HepG2 (cell line): ENCODE results near the gene IL21R. TPM values are rescaled to one million over a fixed set of nuclear protein-coding genes. Genes with fewer than 3 reads are reported as not detected.

Source experiments
- ATAC-seq: fragments of 200-7000 bp; cut with Tn5 transposase; 3 replicates; pipeline ENCODE4 v1.9.1; 2020; ENCODE audit warnings: mild to moderate bottlenecking, moderate library complexity
- BruUV-seq: library from RNA; stranded (reverse); fragments of 400-500 nt; replicated peaks from 2 replicates; lab custom pipeline; 2021; lab: Mats Ljungman, UMichigan
- CTCF ChIA-PET: fragments of 300-600 bp; formaldehyde crosslinking; extraction: SDS; loops from one replicate; lab custom pipeline; 2021; ENCODE audit warnings: low total read pairs, inconsistent platforms, low intra/inter-chr PET ratio; lab: Yijun Ruan, JAX
- POLR2A ChIA-PET: fragments of 350-600 bp; sonication (Branson Sonifier 250); formaldehyde crosslinking; loops from one replicate; lab custom pipeline; 2020; ENCODE audit warnings: antibody characterized with exemption, inconsistent platforms; lab: Yijun Ruan, JAX
- DNase-seq: peaks from one replicate; pipeline ENCODE4 v3.0.0-alpha.2; 2015; ENCODE audit warnings: low spot score
- FAIRE-seq: peaks from 3 replicates; lab custom pipeline; 2011; peaks lifted over from hg19 to GRCh38; lab: Jason Lieb, UNC
- H2AFZ ChIP-seq: one replicate; pipeline ENCODE4 v1.6.1; 2011; ENCODE audit warnings: low read length, inconsistent platforms
- H3K27ac ChIP-seq: fragments of 300-600 bp; 3 replicates; pipeline ENCODE4 v1.8.0; 2011; ENCODE audit warnings: mixed run types, mild to moderate bottlenecking, mixed read lengths, low read length, inconsistent platforms; ENCODE audit not compliant: insufficient read depth; ENCODE audit errors: extremely low read length
- H3K27me3 ChIP-seq, 2 experiments: fragments of 200-600 bp in 1 of 2; 2 replicates in 1 of 2; 3 replicates in 1 of 2; pipeline versions ENCODE4 v1.6.0 to v1.8.0; 2011; ENCODE audit warnings: low read length in 2 of 2, mild to moderate bottlenecking in 2 of 2, moderate library complexity in 2 of 2, inconsistent platforms in 1 of 2; ENCODE audit not compliant: insufficient read depth in 2 of 2, control insufficient read depth in 1 of 2
- H3K36me3 ChIP-seq, 2 experiments: fragments of 200-600 bp in 1 of 2; replicated peaks in 1 of 2; 2 replicates in 1 of 2; 3 replicates in 1 of 2; pipeline versions ENCODE4 v1.5.1 to v1.8.0; 2011; ENCODE audit warnings: low read length in 2 of 2, inconsistent platforms in 1 of 2; ENCODE audit not compliant: insufficient read depth in 2 of 2, control insufficient read depth in 1 of 2
- H3K4me1 ChIP-seq: 2 replicates; pipeline ENCODE4 v1.5.1; 2012; ENCODE audit warnings: low read length, inconsistent platforms; ENCODE audit not compliant: insufficient read depth
- H3K4me2 ChIP-seq: 2 replicates; pipeline ENCODE4 v1.6.0; 2011; ENCODE audit warnings: low read depth, low read length, inconsistent platforms
- H3K4me3 ChIP-seq, 3 experiments: fragments of 200-600 bp in 1 of 3; sonication (generic), shearing (Covaris generic) in 1 of 3; replicated peaks in 1 of 3; 2 replicates each; pipeline ENCODE4 v1.5.1; 2011 to 2016; ENCODE audit warnings: low read length in 3 of 3, inconsistent platforms in 2 of 3, low read depth in 2 of 3, mild to moderate bottlenecking in 2 of 3, control low read depth in 1 of 3, mixed read lengths in 1 of 3; ENCODE audit not compliant: insufficient read depth in 1 of 3
- H3K79me2 ChIP-seq: one replicate; pipeline ENCODE4 v1.6.1; 2011; ENCODE audit warnings: low read length, inconsistent platforms; ENCODE audit not compliant: insufficient read depth
- H3K9ac ChIP-seq: 2 replicates; pipeline ENCODE4 v1.6.0; 2011; ENCODE audit warnings: mild to moderate bottlenecking, low read depth, low read length, inconsistent platforms; ENCODE audit not compliant: insufficient read depth
- H3K9me3 ChIP-seq: 2 replicates; pipeline ENCODE4 v1.5.1; 2012; ENCODE audit warnings: mild to moderate bottlenecking, low read length
- H4K20me1 ChIP-seq: 2 replicates; pipeline ENCODE4 v1.6.0; 2011; ENCODE audit warnings: inconsistent platforms, mild to moderate bottlenecking, low read length, moderate library complexity; ENCODE audit not compliant: insufficient read depth
- E2F5 ChIP-seq: sonication (generic); formaldehyde crosslinking; conservative IDR thresholded peaks from 2 replicates; pipeline ENCODE4 v1.4.0; 2020; ENCODE audit warnings: missing genetic modification reagents
- ELF1 ChIP-seq: sonication (generic); formaldehyde crosslinking; IDR thresholded peaks from 2 replicates; pipeline ENCODE4 v1.4.0; 2020; ENCODE audit warnings: missing genetic modification reagents
- NFYC ChIP-seq: IDR thresholded peaks from 2 replicates; pipeline ENCODE4 v1.6.1; 2016; ENCODE audit warnings: missing genetic modification reagents, missing compliant biosample characterization
- POLR2AphosphoS5 ChIP-seq: IDR thresholded peaks from 2 replicates; pipeline ENCODE4 v1.6.1; 2012; ENCODE audit warnings: low read depth, low read length
- TRIM22 ChIP-seq: fragments of 450-650 bp; IDR thresholded peaks from 2 replicates; pipeline ENCODE4 v1.6.1; 2017
- TRIM24 ChIP-seq: sonication (generic); formaldehyde crosslinking; IDR thresholded peaks from 2 replicates; pipeline ENCODE4 v1.8.0; 2022; ENCODE audit warnings: mild to moderate bottlenecking, missing genetic modification reagents
- ZNF121 ChIP-seq: sonication (generic); formaldehyde crosslinking; IDR thresholded peaks from 2 replicates; pipeline ENCODE4 v1.5.0; 2020; ENCODE audit warnings: mild to moderate bottlenecking, missing genetic modification reagents
- ZNF414 ChIP-seq: sonication (generic); formaldehyde crosslinking; IDR thresholded peaks from 2 replicates; pipeline ENCODE4 v1.5.0; 2020; ENCODE audit warnings: missing genetic modification reagents
- ZNF557 ChIP-seq: sonication (generic); formaldehyde crosslinking; IDR thresholded peaks from 2 replicates; pipeline ENCODE4 v1.4.0; 2020; ENCODE audit warnings: missing genetic modification reagents
- WGBS: methylation state at CpG from one replicate; pipeline ENCODE4 v1.1.6; 2017; ENCODE audit warnings: low lambda C conversion rate; 5-methylcytosine and 5-hydroxymethylcytosine counted together
- in situ Hi-C: cut with HindIII; loops from 2 replicates; pipeline ENCODE4 v1.10.0; 2017; ENCODE audit warnings: low pct_unique_long_range_greater_than_20kb; ENCODE audit not compliant: extremely low pct_ligation_motif_present
- intact Hi-C: fragments of 100-400 bp; cut with micrococcal nuclease; formaldehyde crosslinking; loops from one replicate; pipeline ENCODE4 v1.10.0; 2022; ENCODE audit not compliant: unreplicated experiment
- polyA plus RNA-seq, 8 experiments: library from polyadenylated mRNA; depleted of rRNA in 3 of 8; stranded (reverse) in 7 of 8; unstranded in 1 of 8; fragments of >200 nt; fragmentation: Illumina TruSeq in 4 of 8; extraction: Trizol in 4 of 8; gene quantifications; 2 replicates each; pipeline versions ENCODE4 v1.2.1 to v1.2.3, GENCODE V29; 2011 to 2016; ENCODE audit warnings: low read depth in 4 of 8, missing spikeins in 1 of 8, mixed read lengths in 1 of 8; ENCODE audit not compliant: insufficient read depth in 1 of 8
- total RNA-seq, 5 experiments: library from RNA; depleted of rRNA; stranded (reverse); fragments of >200 nt; fragmentation: Illumina TruSeq; extraction: Trizol; gene quantifications; 2 replicates each; pipeline ENCODE4 v1.2.3, GENCODE V29; 2016; ENCODE audit warnings: low read depth in 1 of 5
- TF ChIP-seq, protein P1 (sequence below): sonication (generic); formaldehyde crosslinking; IDR thresholded peaks from 2 replicates; pipeline ENCODE4 v1.8.1; 2022; ENCODE audit warnings: low read depth, mild to moderate bottlenecking, missing genetic modification reagents

IL21R gene
- total and polyA plus RNA-seq, 2 of the 13 experiments (the other 11 are each of a cell fraction or from before 2014, with no cell fraction given), result 0.49 to 0.64 TPM

DNA sequence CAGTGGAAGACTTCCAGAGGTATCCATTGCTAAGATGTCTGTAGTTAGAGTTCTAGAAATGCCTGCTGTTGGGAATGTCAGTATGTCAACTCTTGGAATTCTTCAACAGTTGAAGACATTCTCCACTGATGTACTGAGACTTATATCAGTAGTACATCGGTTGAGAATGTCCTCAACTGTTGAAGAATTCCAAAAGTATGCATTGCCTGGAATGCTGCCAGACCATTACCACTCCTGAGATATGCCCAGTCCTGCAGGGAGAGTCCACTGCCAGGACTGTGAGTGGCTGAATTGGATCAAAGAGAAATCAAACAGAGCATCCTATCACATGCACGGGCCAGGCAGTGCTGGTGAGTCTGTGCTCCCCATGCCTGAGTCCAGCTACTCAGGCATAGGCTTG lies 42.0 kb downstream of the IL21R start (continued):
- TF ChIP-seq ZNF414 (CRISPR knock-in tag), result no peak

GRCh38 chr16:27444470-27444869 lies 42.5 kb downstream of the IL21R start:
- no peak for DNase-seq

GRCh38 chr16:27445502-27446175 lies 43.7 kb downstream of the IL21R start:
- CTCF ChIA-PET, result no interaction called here
- BruUV-seq, result no TSS peak
- TF ChIP-seq, protein P1, sequence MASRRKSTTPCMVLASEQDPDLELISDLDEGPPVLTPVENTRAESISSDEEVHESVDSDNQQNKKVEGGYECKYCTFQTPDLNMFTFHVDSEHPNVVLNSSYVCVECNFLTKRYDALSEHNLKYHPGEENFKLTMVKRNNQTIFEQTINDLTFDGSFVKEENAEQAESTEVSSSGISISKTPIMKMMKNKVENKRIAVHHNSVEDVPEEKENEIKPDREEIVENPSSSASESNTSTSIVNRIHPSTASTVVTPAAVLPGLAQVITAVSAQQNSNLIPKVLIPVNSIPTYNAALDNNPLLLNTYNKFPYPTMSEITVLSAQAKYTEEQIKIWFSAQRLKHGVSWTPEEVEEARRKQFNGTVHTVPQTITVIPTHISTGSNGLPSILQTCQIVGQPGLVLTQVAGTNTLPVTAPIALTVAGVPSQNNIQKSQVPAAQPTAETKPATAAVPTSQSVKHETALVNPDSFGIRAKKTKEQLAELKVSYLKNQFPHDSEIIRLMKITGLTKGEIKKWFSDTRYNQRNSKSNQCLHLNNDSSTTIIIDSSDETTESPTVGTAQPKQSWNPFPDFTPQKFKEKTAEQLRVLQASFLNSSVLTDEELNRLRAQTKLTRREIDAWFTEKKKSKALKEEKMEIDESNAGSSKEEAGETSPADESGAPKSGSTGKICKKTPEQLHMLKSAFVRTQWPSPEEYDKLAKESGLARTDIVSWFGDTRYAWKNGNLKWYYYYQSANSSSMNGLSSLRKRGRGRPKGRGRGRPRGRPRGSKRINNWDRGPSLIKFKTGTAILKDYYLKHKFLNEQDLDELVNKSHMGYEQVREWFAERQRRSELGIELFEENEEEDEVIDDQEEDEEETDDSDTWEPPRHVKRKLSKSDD, result no peak
- TF ChIP-seq TRIM24 (no peak), NFYC (CRISPR knock-in tag) (no peak), ZNF121 (CRISPR knock-in tag) (no peak), E2F5 (no peak), TRIM22 (no peak), POLR2AphosphoS5 (no peak)

More at GRCh38 chr16:27444470-27444869, 42.5 kb downstream of the IL21R start:
- no peak for FAIRE-seq
- WGBS, result 49% methylated on average over 5 of the region's 5 CpGs
- Histone ChIP-seq H3K27ac (no peak overlapping the region), H3K27me3 (peaks cover 0 to 3% of the 10 kb centered on the region in 2 experiments; a peak in 2 of 5 replicates), H3K4me2 (no peak overlapping the region), H3K4me1 (peaks cover 5% of the 10 kb centered on the region; the same call in 1 of the 2 replicates), H3K4me3 (no peak overlapping the region), H3K9me3 (peaks cover 15% of the 10 kb centered on the region), H2AFZ (no peak overlapping the region), H3K9ac (no peak overlapping the region), H3K36me3 (no peaks in the 10 kb centered on the region), H3K79me2 (no peaks in the 10 kb centered on the region), H4K20me1 (no peaks in the 10 kb centered on the region)
- CTCF ChIA-PET, result no interaction called here
- intact Hi-C loops, result no loop called here
- in situ Hi-C loops, result no loop called here
- TF ChIP-seq ZNF557 (CRISPR knock-in tag), result no peak
- no peak for TF ChIP-seq ELF1
- no TSS peak for BruUV-seq
- POLR2A ChIA-PET, result no interaction called here
- ATAC-seq, result no peak

More at GRCh38 chr16:27445502-27446175, 43.7 kb downstream of the IL21R start:
- Histone ChIP-seq H3K9ac (no peak overlapping the region), H3K4me2 (no peak overlapping the region), H3K27me3 (peaks cover 2 to 14% of the 10 kb centered on the region in 2 experiments; a peak in 3 of 5 replicates), H3K4me3 (no peak overlapping the region), H2AFZ (no peak overlapping the region), H3K36me3 (no peaks in the 10 kb centered on the region), H4K20me1 (no peaks in the 10 kb centered on the region), H3K4me1 (peaks cover 7% of the 10 kb centered on the region; the same call in 1 of the 2 replicates), H3K27ac (no peak overlapping the region), H3K79me2 (no peaks in the 10 kb centered on the region), H3K9me3 (peaks cover 15% of the 10 kb centered on the region)
- WGBS, result 78% methylated on average over 7 of the region's 12 CpGs
- DNase-seq, result no peak
- no peak for FAIRE-seq
- POLR2A ChIA-PET, result no interaction called here
- intact Hi-C loops (no loop called here), in situ Hi-C loops (no loop called here)
- 0 out of 3 replicates have a peak, but pooled peaks have one; percentile 10 for ATAC-seq
